Endothelial cell of umbilical vein (primary cell): Measurements from ENCODE around the gene CLDN22. TPM values are rescaled to one million over a fixed set of nuclear protein-coding genes. Genes with fewer than 3 reads are reported as not detected.

Experiments used
- BruUV-seq: library from RNA; stranded (reverse); fragments of 400-500 nt; replicated peaks from 2 replicates; lab custom pipeline; 2021; lab: Mats Ljungman, UMichigan
- CTCF ChIA-PET: fragments of 300-600, 350-600 bp; sonication (Branson Sonifier 250); formaldehyde crosslinking; loops from one replicate; lab custom pipeline; 2021; ENCODE audit warnings: antibody characterized with exemption, inconsistent platforms; lab: Charles Lee
- POLR2A ChIA-PET: fragments of 300-600, 350-600 bp; sonication (Branson Sonifier 250); formaldehyde crosslinking; loops from one replicate; lab custom pipeline; 2021; ENCODE audit warnings: antibody characterized with exemption, inconsistent platforms; lab: Charles Lee
- DNase-seq: peaks from one replicate; pipeline ENCODE4 v3.0.0-alpha.2; 2011; ENCODE audit warnings: low read depth, low spot score
- FAIRE-seq: peaks from 2 replicates; lab custom pipeline; 2011; peaks lifted over from hg19 to GRCh38; lab: Jason Lieb, UNC
- H2AFZ ChIP-seq: 2 replicates; pipeline ENCODE4 v1.6.0; 2012; ENCODE audit warnings: low read depth, low read length, control low read depth, inconsistent platforms
- H3K27ac ChIP-seq: 2 replicates; pipeline ENCODE4 v1.5.1; 2011; ENCODE audit warnings: low read depth, mild to moderate bottlenecking, control low read depth, low read length, moderate library complexity; ENCODE audit not compliant: insufficient read depth
- H3K27me3 ChIP-seq, 2 experiments: 2 replicates each; pipeline versions ENCODE4 v1.6.0 to v1.6.1; 2011; ENCODE audit warnings: low read length in 2 of 2, mixed read lengths in 1 of 2; ENCODE audit not compliant: control insufficient read depth in 2 of 2, insufficient read depth in 2 of 2
- H3K36me3 ChIP-seq, 2 experiments: 2 replicates in 1 of 2; 3 replicates in 1 of 2; pipeline ENCODE4 v1.5.1; 2011; ENCODE audit warnings: low read length in 2 of 2, mild to moderate bottlenecking in 1 of 2, moderate library complexity in 1 of 2; ENCODE audit not compliant: control insufficient read depth in 2 of 2, insufficient read depth in 2 of 2; ENCODE audit errors: extremely low read depth in 1 of 2
- H3K4me1 ChIP-seq: 3 replicates; pipeline ENCODE4 v1.5.1; 2011; ENCODE audit warnings: mild to moderate bottlenecking, low read length; ENCODE audit not compliant: control insufficient read depth, insufficient read depth; ENCODE audit errors: extremely low read depth
- H3K4me2 ChIP-seq: 2 replicates; pipeline ENCODE4 v1.6.1; 2011; ENCODE audit warnings: low read length, control low read depth, mixed read lengths; ENCODE audit not compliant: insufficient read depth
- H3K4me3 ChIP-seq, 3 experiments: fragments of 200-600 bp in 1 of 3; sonication (generic), shearing (Covaris generic) in 1 of 3; replicated peaks in 1 of 3; 2 replicates each; pipeline ENCODE4 v1.5.1; 2011 to 2016; ENCODE audit warnings: control low read depth in 3 of 3, low read length in 3 of 3, mild to moderate bottlenecking in 2 of 3, inconsistent platforms in 1 of 3, low read depth in 1 of 3, moderate library complexity in 1 of 3; ENCODE audit not compliant: insufficient read depth in 1 of 3
- H3K79me2 ChIP-seq: 2 replicates; pipeline ENCODE4 v1.6.0; 2012; ENCODE audit warnings: low read length, inconsistent platforms; ENCODE audit not compliant: control insufficient read depth, insufficient read depth
- H3K9ac ChIP-seq: replicated peaks from 2 replicates; pipeline ENCODE3; 2011; ENCODE audit warnings: low read length, control low read depth; ENCODE audit not compliant: insufficient read depth; ENCODE audit errors: extremely low read depth
- H3K9me1 ChIP-seq: replicated peaks from 3 replicates; pipeline ENCODE4 v1.6.0; 2011; ENCODE audit warnings: mild to moderate bottlenecking, low read length; ENCODE audit not compliant: control insufficient read depth, insufficient read depth; ENCODE audit errors: extremely low read depth
- H3K9me3 ChIP-seq: replicated peaks from 2 replicates; pipeline ENCODE4 v1.5.1; 2012; ENCODE audit warnings: low read length, inconsistent platforms; ENCODE audit not compliant: control insufficient read depth, insufficient read depth
- H4K20me1 ChIP-seq: replicated peaks from 2 replicates; pipeline ENCODE3; 2011; ENCODE audit warnings: mild to moderate bottlenecking, low read length; ENCODE audit not compliant: control insufficient read depth, insufficient read depth; ENCODE audit errors: extremely low read depth
- CTCF ChIP-seq, 2 donors: IDR thresholded peaks; 1 replicate in 1 of 2; 2 replicates in 1 of 2; pipeline ENCODE4 v1.5.1; 2011; ENCODE audit warnings: low read length in 2 of 2, mild to moderate bottlenecking in 2 of 2, moderate library complexity in 2 of 2, control low read depth in 1 of 2, inconsistent platforms in 1 of 2, low read depth in 1 of 2; ENCODE audit not compliant: insufficient read depth in 1 of 2; ENCODE audit errors: extremely low read depth in 1 of 2
- EZH2 ChIP-seq: IDR thresholded peaks from 2 replicates; pipeline ENCODE4 v1.6.1; 2012; ENCODE audit warnings: borderline replicate concordance, low read depth, mild to moderate bottlenecking, moderate library complexity, low read length, inconsistent platforms; ENCODE audit not compliant: severe bottlenecking
- FOS ChIP-seq: IDR thresholded peaks from 2 replicates; pipeline ENCODE4 v1.6.1; 2011; ENCODE audit warnings: mild to moderate bottlenecking, low read length, moderate library complexity, borderline replicate concordance; ENCODE audit not compliant: insufficient read depth
- GATA2 ChIP-seq: IDR thresholded peaks from 2 replicates; pipeline ENCODE4 v1.7.0; 2011; ENCODE audit warnings: low read depth, mild to moderate bottlenecking, moderate library complexity, mixed read lengths, low read length; ENCODE audit not compliant: insufficient read length, insufficient read depth
- JUN ChIP-seq: IDR thresholded peaks from 2 replicates; pipeline ENCODE4 v1.6.1; 2011; ENCODE audit warnings: borderline replicate concordance, low read depth; ENCODE audit not compliant: insufficient read length, insufficient read depth
- MAX ChIP-seq: IDR thresholded peaks from 2 replicates; pipeline ENCODE4 v1.6.1; 2011; ENCODE audit not compliant: insufficient read depth, insufficient read length
- MYC ChIP-seq: IDR thresholded peaks from one replicate; pipeline ENCODE4 v1.6.1; 2011; ENCODE audit warnings: mild to moderate bottlenecking, low read depth, low read length
- POLR2A ChIP-seq: IDR thresholded peaks from 2 replicates; pipeline ENCODE4 v1.6.1; 2012; ENCODE audit warnings: low read depth, mild to moderate bottlenecking, control low read depth, low read length
- POLR2AphosphoS5 ChIP-seq: IDR thresholded peaks from 2 replicates; pipeline ENCODE4 v1.6.1; 2012; ENCODE audit warnings: low read depth, mild to moderate bottlenecking, control low read depth, low read length, moderate library complexity; ENCODE audit not compliant: insufficient read depth
- dilution Hi-C: fragments of 300-500 bp; cut with MboI; formaldehyde crosslinking; loops from one replicate; pipeline ENCODE4 v1.15.0; 2019; ENCODE audit warnings: low sequenced_read_pairs; ENCODE audit not compliant: extremely low pct_ligation_motif_present
- intact Hi-C: fragments of 100-400 bp; cut with micrococcal nuclease; formaldehyde crosslinking; loops from one replicate; pipeline ENCODE4 v1.10.0; 2022
- polyA plus RNA-seq, 4 experiments: library from polyadenylated mRNA; depleted of rRNA in 3 of 4; stranded (reverse) in 3 of 4; unstranded in 1 of 4; fragments of >200 nt; gene quantifications; 2 replicates each; pipeline versions ENCODE4 v1.2.1 to v1.2.3, GENCODE V29; 2011 to 2012; ENCODE audit warnings: missing spikeins in 1 of 4
- total RNA-seq: library from RNA; stranded (reverse); gene quantifications from 2 replicates; pipeline ENCODE4 v1.2.3, GENCODE V29; 2021

CLDN22 gene
- total and polyA plus RNA-seq, 2 donors (not counting 3 experiments of a cell fraction or from before 2014, with no cell fraction given): not detected

GRCh38 chr4:183321516-183321915, 1.4 kb upstream of the CLDN22 start:
- H4K20me1 ChIP-seq: no peaks in the 10 kb centered on the region
- H3K9me3 ChIP-seq: no peaks in the 10 kb centered on the region
- no peak overlapping the region for H3K4me3 ChIP-seq
- dilution Hi-C loops (no loop called here), intact Hi-C loops (no loop called here)
- FAIRE-seq (no peak), DNase-seq (no peak)
- H3K4me1 ChIP-seq: no peaks in the 10 kb centered on the region
- H3K36me3 ChIP-seq: peaks cover 2% of the 10 kb centered on the region in 2 experiments
- H2AFZ ChIP-seq: no peak overlapping the region
- ChIA-PET CTCF (interaction anchor here (1.1 kb wide), 1 partner anchor 86 kb away, joined by 3 read pairs; no protein-coding TSS in a partner anchor), POLR2A (no interaction called here)
- TF ChIP-seq POLR2A (no peak), JUN (no peak), GATA2 (no peak), POLR2AphosphoS5 (no peak), MAX (no peak), EZH2 (no peak), FOS (no peak), MYC (no peak), CTCF (IDR thresholded peaks at IDR 0.05; ENCODE audit: extremely low read depth in 1 of 2, insufficient read depth in 1 of 2, low read depth in 1 of 2, low read length in 2 of 2) (no peak)
- no peak overlapping the region for H3K9ac ChIP-seq
- no peaks in the 10 kb centered on the region for H3K27me3 ChIP-seq
- H3K79me2 ChIP-seq: no peaks in the 10 kb centered on the region
- BruUV-seq: no TSS peak
- H3K9me1 ChIP-seq: no peaks in the 10 kb centered on the region
- H3K27ac ChIP-seq: no peak overlapping the region
- H3K4me2 ChIP-seq: no peak overlapping the region
